ENCODE results near the gene SLC1A2. TPM values are rescaled to one million over a fixed set of nuclear protein-coding genes. Genes with fewer than 3 reads are reported as not detected.
A peak's percentile ranks its signal among the peaks of the same experiment; 100 is the strongest.
"Not testable (repeated sequence)": the region's sequence is repeated elsewhere in the genome, so short reads cannot be mapped to it uniquely, and the experiment has no call there.

SLC1A2 gene
- polyA plus RNA-seq, 3 donors: 0.14 to 0.26 (median 0.22) TPM

- no peak for DNase-seq (ENCODE audit: low read depth in 3 of 3, low spot score in 2 of 3)
Observed at GRCh38 chr11:35232891-35233330, 186.4 kb downstream of the SLC1A2 start.

DNA sequence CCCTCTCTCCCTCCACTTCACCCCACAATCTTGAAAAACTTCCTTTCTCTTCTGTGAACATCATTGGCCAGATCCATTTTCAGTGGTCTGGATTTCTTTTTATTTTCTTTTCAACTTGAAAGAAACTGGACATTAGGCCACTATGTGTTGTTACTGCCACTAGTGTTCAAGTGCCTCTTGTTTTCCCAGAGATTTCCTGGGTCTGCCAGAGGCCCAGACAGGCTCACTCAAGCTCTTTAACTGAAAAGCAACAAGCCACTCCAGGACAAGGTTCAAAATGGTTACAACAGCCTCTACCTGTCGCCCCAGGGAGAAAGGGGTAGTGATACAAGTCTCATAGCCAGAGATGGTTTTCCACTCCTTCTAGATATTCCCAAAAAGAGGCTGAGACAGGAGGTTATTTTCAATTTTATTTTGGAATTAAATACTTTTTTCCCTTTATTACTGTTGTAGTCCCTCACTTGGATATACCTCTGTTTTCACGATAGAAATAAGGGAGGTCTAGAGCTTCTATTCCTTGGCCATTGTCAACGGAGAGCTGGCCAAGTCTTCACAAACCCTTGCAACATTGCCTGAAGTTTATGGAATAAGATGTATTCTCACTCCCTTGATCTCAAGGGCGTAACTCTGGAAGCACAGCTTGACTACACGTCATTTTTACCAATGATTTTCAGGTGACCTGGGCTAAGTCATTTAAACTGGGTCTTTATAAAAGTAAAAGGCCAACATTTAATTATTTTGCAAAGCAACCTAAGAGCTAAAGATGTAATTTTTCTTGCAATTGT, 188.1 kb downstream of the SLC1A2 start:
- no peak for DNase-seq (ENCODE audit: low read depth in 3 of 3, low spot score in 2 of 3)

DNA sequence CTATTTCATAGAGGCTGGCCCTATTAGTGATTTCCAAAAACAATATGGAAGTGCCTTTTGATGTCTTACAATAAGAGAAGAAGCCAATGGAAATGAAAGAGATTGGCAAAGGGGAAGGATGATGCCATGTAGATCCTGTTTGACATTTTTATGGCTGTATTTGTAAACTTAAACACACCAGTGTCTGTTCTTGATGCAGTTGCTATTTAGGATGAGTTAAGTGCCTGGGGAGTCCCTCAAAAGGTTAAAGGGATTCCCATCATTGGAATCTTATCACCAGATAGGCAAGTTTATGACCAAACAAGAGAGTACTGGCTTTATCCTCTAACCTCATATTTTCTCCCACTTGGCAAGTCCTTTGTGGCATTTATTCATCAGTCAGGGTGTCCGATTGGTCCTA, 189.0 kb downstream of the SLC1A2 start:
- DNase-seq (ENCODE audit: low read depth in 3 of 3, low spot score in 2 of 3): no peak

DNA sequence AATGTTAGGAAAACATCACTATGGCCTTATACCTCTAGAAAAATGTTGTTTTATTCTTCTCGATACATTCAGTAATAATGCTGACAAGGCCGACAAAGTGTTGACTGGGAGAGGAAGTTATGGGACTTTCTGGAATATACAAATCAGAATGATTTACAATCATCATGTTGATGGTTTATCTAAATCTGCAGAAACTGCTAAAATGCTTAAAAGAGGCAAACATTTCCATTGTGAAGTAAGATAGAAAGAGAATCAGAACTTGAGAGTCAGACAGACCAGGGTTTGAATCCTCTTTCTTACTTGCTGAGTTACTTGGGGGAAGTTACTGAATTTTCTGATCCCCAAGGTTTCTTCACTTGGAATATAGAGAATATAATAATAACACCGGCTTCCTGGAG, 191.0 kb downstream of the SLC1A2 start:
- no peak for DNase-seq (ENCODE audit: low read depth in 3 of 3, low spot score in 2 of 3)

DNA sequence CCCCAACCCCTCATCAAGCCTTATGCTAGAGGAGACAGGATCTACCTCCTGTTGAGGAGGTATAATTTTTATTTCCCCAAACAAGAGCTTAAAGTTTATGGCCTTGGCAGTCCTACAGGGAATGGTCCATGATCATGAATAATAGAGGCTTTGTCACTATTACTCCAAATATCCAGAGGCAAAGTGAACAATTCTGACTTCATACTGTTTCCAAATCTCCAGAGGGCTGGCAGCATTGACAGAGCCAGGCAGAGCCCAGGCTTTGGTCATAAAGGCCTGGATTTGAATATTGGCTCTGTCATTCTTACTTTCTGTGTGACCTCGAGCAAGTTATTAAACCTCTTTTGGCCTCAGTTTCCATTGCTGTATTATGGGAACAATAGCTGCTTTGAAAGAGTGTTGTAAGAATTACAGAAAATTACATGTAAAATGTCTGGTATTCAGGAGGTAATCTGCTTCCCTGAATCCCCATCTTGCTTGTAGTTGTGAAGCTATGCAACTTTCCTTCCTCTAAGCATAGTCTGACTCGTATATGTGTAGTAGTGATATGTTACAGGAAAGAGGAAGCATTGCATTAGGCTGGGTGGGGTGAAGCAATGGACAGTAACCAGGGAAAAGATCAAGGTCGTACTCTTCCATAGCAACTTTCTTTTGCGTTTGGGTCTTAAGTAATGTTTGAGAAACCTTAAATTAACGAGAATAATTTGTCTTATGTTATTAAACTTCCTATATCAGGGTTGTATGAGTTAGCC, 191.6 kb downstream of the SLC1A2 start:
- DNase-seq (ENCODE audit: low read depth in 3 of 3, low spot score in 2 of 3): no peak

DNA sequence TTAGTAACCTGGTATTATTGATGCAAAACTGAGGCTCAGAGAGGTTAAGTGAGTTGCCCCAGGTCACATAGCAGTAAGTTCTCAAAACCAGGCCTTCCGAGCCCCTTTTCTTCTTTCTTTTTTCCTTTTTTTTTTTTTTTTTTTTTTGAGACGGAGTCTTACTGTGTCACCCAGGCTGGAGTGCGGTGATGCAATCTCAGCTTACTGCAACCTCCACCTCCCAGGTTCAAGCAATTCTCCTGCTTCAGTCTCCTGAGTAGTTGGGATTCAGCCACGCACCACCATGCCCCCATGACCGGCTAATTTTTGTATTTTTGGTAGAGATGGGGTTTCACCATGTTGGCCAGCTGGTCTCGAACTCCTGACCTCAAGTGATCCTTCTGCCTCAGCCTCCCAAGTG, 192.6 kb downstream of the SLC1A2 start:
- not testable (repeated sequence) for DNase-seq (ENCODE audit: low read depth in 3 of 3, low spot score in 2 of 3)

GRCh38 chr11:35225946-35226520, 193.3 kb downstream of the SLC1A2 start:
- no peak for DNase-seq (ENCODE audit: low read depth in 3 of 3, low spot score in 2 of 3)

DNA sequence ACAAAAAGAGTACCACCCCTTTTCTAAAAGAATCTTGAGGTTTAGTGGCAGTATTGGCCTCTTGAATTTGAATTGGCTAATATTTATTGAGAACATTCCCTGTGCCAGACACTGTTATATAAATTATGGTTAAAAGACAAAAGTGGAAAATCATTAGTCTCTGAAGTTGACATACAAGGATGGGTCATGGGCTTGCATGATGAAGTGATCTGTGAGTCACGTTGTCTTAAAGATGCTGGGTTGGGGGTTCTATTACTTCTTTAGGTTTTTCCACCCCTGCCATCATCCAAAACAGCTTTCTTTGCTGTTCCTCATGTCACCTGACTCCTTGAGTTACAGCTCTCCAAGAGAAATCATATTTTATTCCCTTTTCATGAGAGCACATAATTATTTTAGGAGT, 195.4 kb downstream of the SLC1A2 start:
- no peak for DNase-seq (ENCODE audit: low read depth in 3 of 3, low spot score in 2 of 3)

- DNase-seq (ENCODE audit: low read depth in 3 of 3, low spot score in 2 of 3): peak; percentile 56 to 66 (median 63)
Observed at GRCh38 chr11:35223371-35223796, 196.0 kb downstream of the SLC1A2 start.

GRCh38 chr11:35218956-35219355, 200.4 kb downstream of the SLC1A2 start:
- DNase-seq (ENCODE audit: low read depth in 3 of 3, low spot score in 2 of 3): no peak

DNA sequence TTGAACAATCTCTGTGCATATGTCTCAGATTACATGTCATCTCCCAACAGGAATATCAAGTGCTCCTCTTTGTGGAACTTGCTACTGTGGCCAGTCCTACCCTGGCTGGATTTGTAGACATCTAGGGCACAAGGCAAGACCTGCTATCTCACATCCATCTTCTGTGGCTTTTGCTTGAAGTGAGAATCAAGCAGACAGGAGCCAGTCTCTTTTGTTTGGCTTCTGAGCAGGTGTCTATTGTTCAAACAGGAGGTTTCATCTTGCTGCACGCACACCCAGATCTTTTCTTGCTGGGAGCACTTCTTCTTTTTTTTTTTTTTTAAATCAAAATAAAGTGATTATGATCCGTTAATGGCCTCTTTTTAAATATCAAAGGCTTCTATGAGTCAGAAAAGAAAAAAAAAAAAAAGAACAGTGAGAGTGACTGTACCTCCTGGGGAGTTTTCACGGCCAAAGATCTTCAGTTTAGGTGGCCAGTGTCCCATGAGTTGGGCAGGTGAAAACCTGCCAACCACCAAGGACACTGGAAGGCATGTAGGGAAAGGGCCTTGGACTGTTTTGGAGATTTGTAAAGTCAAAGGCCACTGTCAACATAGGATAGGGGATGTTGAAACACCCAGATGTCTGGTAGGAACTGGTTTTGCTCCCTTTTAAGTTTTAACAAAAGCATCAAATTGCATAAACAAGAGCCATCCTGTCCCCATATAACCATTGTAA, 202.2 kb downstream of the SLC1A2 start:
- DNase-seq (ENCODE audit: low read depth in 3 of 3, low spot score in 2 of 3): no peak

- no peak for DNase-seq (ENCODE audit: low read depth in 3 of 3, low spot score in 2 of 3)
Observed at GRCh38 chr11:35215945-35216344, 203.4 kb downstream of the SLC1A2 start.

- DNase-seq (ENCODE audit: low read depth in 3 of 3, low spot score in 2 of 3): no peak
Observed at GRCh38 chr11:35214792-35215193, 204.6 kb downstream of the SLC1A2 start.

GRCh38 chr11:35214226-35214770, 205.1 kb downstream of the SLC1A2 start:
- DNase-seq (ENCODE audit: low read depth in 3 of 3, low spot score in 2 of 3): no peak

DNA sequence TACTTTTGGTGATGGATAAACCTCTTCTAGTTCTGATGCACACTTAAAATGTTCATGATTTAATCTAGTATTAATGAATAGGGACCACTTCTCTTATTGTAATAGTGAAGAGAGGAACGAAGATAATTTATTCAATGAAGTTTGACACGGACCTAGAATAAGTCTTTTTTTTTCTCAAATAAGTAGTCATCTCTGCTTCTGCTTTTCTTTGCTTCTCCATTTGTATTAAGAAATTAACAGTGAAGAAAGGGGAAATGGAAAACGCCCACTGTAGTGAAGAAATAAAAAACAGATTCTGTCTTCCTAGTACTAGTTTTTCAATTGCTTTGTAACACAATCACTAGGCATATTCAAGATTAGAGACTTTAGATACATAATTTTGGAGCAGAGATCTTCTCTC, 207.4 kb downstream of the SLC1A2 start:
- no peak for DNase-seq (ENCODE audit: low read depth in 3 of 3, low spot score in 2 of 3)

DNA sequence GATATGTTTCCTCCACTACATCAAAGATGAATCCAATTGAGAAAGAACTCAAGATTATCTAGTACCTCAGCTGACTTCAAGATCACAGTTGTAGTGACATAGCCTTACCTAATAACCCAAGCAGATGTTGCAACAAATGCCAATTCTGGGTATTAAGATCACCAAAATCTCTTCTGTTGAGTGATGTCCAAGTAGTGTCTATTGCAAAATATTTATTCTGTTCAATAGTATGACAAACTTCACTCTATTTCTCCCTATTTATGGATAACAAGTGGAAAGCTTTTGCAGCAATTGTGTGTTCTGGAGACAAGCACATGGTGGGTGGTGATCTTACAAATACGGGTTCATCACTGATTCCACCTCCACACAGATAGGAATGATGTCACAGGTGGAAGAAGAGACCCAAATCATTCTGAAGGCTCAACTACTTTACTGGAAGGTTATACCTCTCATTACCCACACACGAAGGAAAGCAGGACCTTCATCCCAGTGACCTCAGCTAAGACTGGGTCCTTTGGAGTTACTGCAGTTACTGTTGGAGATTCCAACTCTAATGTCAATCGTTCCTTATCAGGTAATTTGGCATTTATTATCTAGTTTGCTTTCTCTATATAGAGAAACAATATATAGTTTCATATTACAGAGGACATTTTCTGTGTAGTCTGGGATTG, 208.3 kb downstream of the SLC1A2 start:
- no peak for DNase-seq (ENCODE audit: low read depth in 3 of 3, low spot score in 2 of 3)

- no peak for DNase-seq (ENCODE audit: low read depth in 3 of 3, low spot score in 2 of 3)
Observed at GRCh38 chr11:35208795-35209194, 210.6 kb downstream of the SLC1A2 start.

- no peak for DNase-seq (ENCODE audit: low read depth in 3 of 3, low spot score in 2 of 3)
Observed at GRCh38 chr11:35207471-35208403, 211.6 kb downstream of the SLC1A2 start.

DNA sequence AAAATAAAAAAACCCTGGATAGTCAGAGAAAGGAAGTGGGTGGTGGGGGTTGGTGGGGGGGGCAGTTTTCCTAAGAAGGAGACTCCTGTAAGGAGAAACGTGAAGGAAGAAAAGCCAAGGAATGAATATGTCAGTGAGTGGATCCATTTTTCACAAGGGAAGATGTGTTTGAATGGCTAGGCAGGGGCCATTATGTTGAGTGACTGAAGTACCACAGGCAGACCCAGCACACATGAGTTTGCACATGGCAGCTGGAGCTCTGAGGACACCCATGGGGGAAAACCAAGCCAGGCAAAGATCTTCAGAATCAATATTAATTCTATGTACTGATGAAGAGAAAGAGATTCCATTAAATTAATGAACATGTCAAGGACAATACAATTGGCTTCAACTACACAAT, 212.7 kb downstream of the SLC1A2 start:
- DNase-seq (ENCODE audit: low read depth in 3 of 3, low spot score in 2 of 3): no peak

All from right renal cortex interstitium (tissue), 3 donors.